CD4-positive, alpha-beta memory T cell (primary cell): ENCODE results near the gene IGFBP5. TPM values are rescaled to one million over a fixed set of nuclear protein-coding genes. Genes with fewer than 3 reads are reported as not detected.
A peak's percentile ranks its signal among the peaks of the same experiment; 100 is the strongest.

Source experiments
- CTCF ChIA-PET: fragments of 350-600 bp; sonication (Branson Sonifier 250); formaldehyde crosslinking; loops from one replicate; lab custom pipeline; 2021; ENCODE audit warnings: inconsistent platforms; ENCODE audit not compliant: partially characterized antibody; lab: Charles Lee
- POLR2A ChIA-PET: fragments of 350-600 bp; sonication (Branson Sonifier 250); formaldehyde crosslinking; loops from one replicate; lab custom pipeline; 2021; ENCODE audit not compliant: partially characterized antibody; lab: Charles Lee
- DNase-seq, 5 donors: peaks; one replicate each; pipeline versions ENCODE4 v3.0.0 to v3.0.0-alpha.2; 2020 to 2022; ENCODE audit warnings: mixed read lengths in 1 of 5
- H3K27ac ChIP-seq: one replicate; pipeline ENCODE4 v1.7.0; 2013; ENCODE audit warnings: low read depth, low read length
- H3K27me3 ChIP-seq: 2 replicates; pipeline ENCODE4 v1.7.0; 2013; ENCODE audit warnings: mild to moderate bottlenecking, low read length, moderate library complexity; ENCODE audit not compliant: insufficient read depth
- H3K36me3 ChIP-seq: 2 replicates; pipeline ENCODE4 v1.7.0; 2013; ENCODE audit warnings: mild to moderate bottlenecking, low read length, moderate library complexity; ENCODE audit not compliant: insufficient read depth
- H3K4me1 ChIP-seq: 2 replicates; pipeline ENCODE4 v1.7.0; 2013; ENCODE audit warnings: mild to moderate bottlenecking, low read length, moderate library complexity; ENCODE audit not compliant: insufficient read depth
- H3K4me3 ChIP-seq, 2 donors: one replicate each; pipeline ENCODE4 v1.7.0; 2013; ENCODE audit warnings: low read length in 2 of 2, mild to moderate bottlenecking in 1 of 2
- H3K9me3 ChIP-seq, 2 donors: one replicate each; pipeline ENCODE4 v1.7.0; 2013; ENCODE audit warnings: low read length in 2 of 2, control low read depth in 1 of 2; ENCODE audit not compliant: control insufficient read depth in 1 of 2
- H3K27ac Mint-ChIP-seq, 7 donors: one replicate each; pipeline ENCODE4 v1.8.0; 2020 to 2021; ENCODE audit warnings: mixed read lengths in 7 of 7, mild to moderate bottlenecking in 6 of 7, inconsistent platforms in 3 of 7, moderate library complexity in 3 of 7
- H3K27me3 Mint-ChIP-seq, 2 donors: one replicate each; pipeline ENCODE4 v1.8.0; 2020 to 2021; ENCODE audit warnings: mixed read lengths in 2 of 2
- H3K36me3 Mint-ChIP-seq, 2 donors: one replicate each; pipeline ENCODE4 v1.8.0; 2020 to 2021; ENCODE audit warnings: mixed read lengths in 2 of 2, inconsistent platforms in 1 of 2, mild to moderate bottlenecking in 1 of 2
- H3K4me1 Mint-ChIP-seq, 4 donors: one replicate each; pipeline ENCODE4 v1.8.0; 2020 to 2021; ENCODE audit warnings: mixed read lengths in 4 of 4, mild to moderate bottlenecking in 1 of 4
- H3K4me3 Mint-ChIP-seq, 8 donors: one replicate each; pipeline ENCODE4 v1.8.0; 2020 to 2021; ENCODE audit warnings: mixed read lengths in 8 of 8, mild to moderate bottlenecking in 7 of 8, moderate library complexity in 6 of 8, inconsistent platforms in 3 of 8
- H3K9me3 Mint-ChIP-seq, 8 donors: one replicate each; pipeline ENCODE4 v1.8.0; 2020 to 2021; ENCODE audit warnings: mixed read lengths in 8 of 8, mild to moderate bottlenecking in 5 of 8, inconsistent platforms in 3 of 8, moderate library complexity in 1 of 8
- intact Hi-C: fragments of 100-400 bp; cut with micrococcal nuclease; formaldehyde crosslinking; loops from one replicate; pipeline ENCODE4 v1.15.1; 2023
- polyA plus RNA-seq, 2 donors: library from polyadenylated mRNA; unstranded; fragments of 300-500 nt; fragmentation: Illumina TruSeq; gene quantifications; one replicate each; pipeline ENCODE4 v1.2.3, GENCODE V29; 2021
- total RNA-seq, 2 experiments: library from RNA; stranded (reverse); gene quantifications; one replicate each; pipeline ENCODE4 v1.2.3, GENCODE V29; 2021

IGFBP5 gene
- total and polyA plus RNA-seq, 4 experiments from 2014 or later: 0.23 TPM; not detected in 3

DNA sequence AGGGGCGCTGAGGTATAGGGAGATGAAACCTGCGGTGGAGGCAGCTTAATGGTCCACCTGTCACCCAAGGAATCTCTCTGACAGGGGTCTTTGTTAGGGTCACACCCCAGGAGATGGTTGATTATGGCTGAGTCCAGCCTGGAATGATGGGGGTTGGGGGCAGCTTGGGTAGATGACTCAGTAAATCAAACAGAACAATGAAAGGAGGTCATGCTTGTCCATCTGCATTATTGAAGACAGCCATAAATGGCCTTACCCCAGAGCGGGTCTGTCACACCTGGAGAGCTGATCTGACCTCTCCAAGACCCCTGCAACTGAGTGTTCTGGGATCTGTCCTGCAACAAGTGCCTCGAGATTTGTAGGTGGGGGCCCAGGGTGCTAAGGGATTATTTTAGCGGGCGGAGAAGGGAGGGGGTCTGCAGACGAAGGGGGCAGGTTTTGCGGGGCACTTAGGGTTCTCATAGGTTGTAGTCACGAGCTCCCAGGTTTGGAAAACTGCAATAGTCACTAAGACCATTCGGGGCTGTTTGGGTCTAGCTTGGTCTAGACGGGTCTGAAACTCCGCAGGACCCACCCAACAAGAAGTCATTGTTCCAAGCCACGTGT lies 62.9 kb downstream of the IGFBP5 start:
- no peaks in the 10 kb centered on the region for H3K36me3 ChIP-seq
- no peaks in the 10 kb centered on the region for H3K9me3 ChIP-seq
- no peak for DNase-seq
- Mint-ChIP-seq H3K36me3 (no peaks in the 10 kb centered on the region), H3K4me3 (peak overlapping the region; percentile 66 to 83 (median 74)), H3K4me1 (peaks cover 15 to 28% (median 23%) of the 10 kb centered on the region in 4 donors), H3K27ac (peak overlapping the region in 1 of 7 donors; percentile 12), H3K9me3 (peaks cover 0 to 2% (median 0%) of the 10 kb centered on the region in 8 donors), H3K27me3 (peaks cover 40 to 44% of the 10 kb centered on the region in 2 donors)
- intact Hi-C loops: no loop called here
- H3K27me3 ChIP-seq: peaks cover 13% of the 10 kb centered on the region
- POLR2A ChIA-PET: no interaction called here
- H3K4me3 ChIP-seq: no peak overlapping the region
- no peak overlapping the region for H3K27ac ChIP-seq
- no peaks in the 10 kb centered on the region for H3K4me1 ChIP-seq
- CTCF ChIA-PET: no interaction called here

DNA sequence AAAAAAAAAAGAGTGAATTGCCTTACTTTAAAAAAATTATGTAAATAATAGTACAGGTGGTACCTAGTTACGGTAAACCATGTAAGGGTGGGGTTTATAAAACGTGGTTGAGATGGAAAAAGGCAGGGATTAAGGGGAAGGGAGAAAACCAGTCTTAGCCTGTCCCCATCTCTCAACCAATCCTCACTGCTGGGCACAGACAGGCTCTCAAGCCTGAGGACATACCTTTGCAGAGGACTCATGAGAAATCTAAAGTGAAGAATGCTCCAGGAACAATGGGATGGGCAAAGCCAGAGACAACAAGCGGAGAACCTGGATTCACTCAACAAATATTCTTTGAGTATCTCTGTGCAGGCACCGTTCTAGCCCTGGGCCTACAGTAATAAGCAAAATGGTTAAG lies 65.6 kb downstream of the IGFBP5 start:
- Histone ChIP-seq H3K9me3 (no peaks in the 10 kb centered on the region), H3K27me3 (peaks cover 5% of the 10 kb centered on the region), H3K36me3 (no peaks in the 10 kb centered on the region), H3K27ac (no peak overlapping the region), H3K4me3 (no peak overlapping the region), H3K4me1 (no peaks in the 10 kb centered on the region)
- H3K9me3 Mint-ChIP-seq: peaks cover 0 to 5% (median 0%) of the 10 kb centered on the region in 8 donors
- H3K4me3 Mint-ChIP-seq: no peak overlapping the region
- CTCF ChIA-PET: no interaction called here
- no peak for DNase-seq
- peaks cover 23 to 25% of the 10 kb centered on the region in 2 donors for H3K27me3 Mint-ChIP-seq
- intact Hi-C loops: no loop called here
- H3K27ac Mint-ChIP-seq: no peak overlapping the region
- POLR2A ChIA-PET: no interaction called here
- H3K36me3 Mint-ChIP-seq: no peaks in the 10 kb centered on the region
- peaks cover 9 to 18% (median 15%) of the 10 kb centered on the region in 4 donors for H3K4me1 Mint-ChIP-seq

- peaks cover 5 to 13% of the 10 kb centered on the region in 2 donors for H3K27me3 Mint-ChIP-seq
- no peaks in the 10 kb centered on the region for H3K9me3 ChIP-seq
- no peak for DNase-seq
- no peak overlapping the region for H3K4me3 Mint-ChIP-seq
- H3K27ac ChIP-seq: no peak overlapping the region
- no peaks in the 10 kb centered on the region for H3K27me3 ChIP-seq
- no peaks in the 10 kb centered on the region for H3K36me3 ChIP-seq
- ChIA-PET POLR2A (no interaction called here), CTCF (no interaction called here)
- peaks cover 0 to 5% (median 0%) of the 10 kb centered on the region in 8 donors for H3K9me3 Mint-ChIP-seq
- H3K4me1 ChIP-seq: no peaks in the 10 kb centered on the region
- H3K27ac Mint-ChIP-seq: no peak overlapping the region
- no peaks in the 10 kb centered on the region for H3K36me3 Mint-ChIP-seq
- no peak overlapping the region for H3K4me3 ChIP-seq
- peaks cover 0 to 1% (median 0%) of the 10 kb centered on the region in 4 donors for H3K4me1 Mint-ChIP-seq
- intact Hi-C loops: no loop called here
Observed at GRCh38 chr2:216626875-216627245, 68.5 kb downstream of the IGFBP5 start.

DNA sequence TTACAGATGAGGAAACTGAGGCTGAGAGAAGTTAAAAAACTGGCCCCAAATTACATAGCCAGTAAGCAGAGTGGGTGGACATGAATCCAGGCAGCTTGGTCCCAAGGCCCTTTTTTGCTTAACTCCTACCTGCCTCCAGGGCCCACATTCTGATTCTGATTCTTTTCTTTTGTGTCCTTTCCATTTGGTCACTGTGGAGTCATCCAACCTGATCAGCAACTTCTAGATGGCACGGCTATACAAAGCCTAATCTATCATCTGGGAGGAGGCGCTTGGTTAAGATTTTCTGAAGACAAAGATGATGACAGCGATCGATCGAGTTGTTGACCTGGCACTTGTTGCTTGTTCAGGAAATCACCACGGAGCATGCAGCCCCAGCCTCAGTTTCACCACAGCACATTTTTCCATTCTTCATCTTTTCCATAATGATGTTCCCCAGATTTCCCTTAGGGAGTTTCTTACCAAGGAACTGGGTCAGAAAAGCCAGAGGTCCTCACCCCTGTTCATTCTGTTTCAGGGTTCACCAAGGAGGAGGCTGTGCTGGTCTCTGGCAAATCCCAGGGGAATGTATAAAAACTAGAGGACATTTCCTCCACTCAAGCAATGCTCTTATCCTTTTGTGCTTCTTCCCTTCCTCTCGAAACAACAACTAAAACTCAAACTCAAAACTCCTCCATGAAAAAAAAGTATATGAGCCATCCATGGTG lies 69.0 kb downstream of the IGFBP5 start:
- intact Hi-C loops: no loop called here
- POLR2A ChIA-PET: no interaction called here

DNA sequence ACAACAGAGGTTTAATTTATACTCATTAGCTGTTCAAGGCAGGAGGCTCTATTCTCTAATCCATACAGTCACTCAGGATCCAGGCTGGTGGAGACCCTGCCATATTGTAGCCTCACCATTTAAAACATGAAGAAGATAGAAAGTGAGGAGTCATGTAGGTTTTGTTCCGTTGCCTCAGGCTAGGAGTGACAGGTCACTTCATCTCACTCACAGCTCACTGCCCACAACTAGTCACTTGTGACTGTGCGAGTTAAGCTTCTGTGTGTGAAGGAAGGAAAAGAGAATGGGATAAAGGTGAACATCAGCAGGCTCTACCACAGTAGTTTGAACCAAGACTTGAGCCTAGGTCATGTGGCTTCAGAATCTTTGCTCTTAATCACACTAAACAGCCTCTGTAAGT lies 71.1 kb downstream of the IGFBP5 start:
- H3K36me3 Mint-ChIP-seq: no peaks in the 10 kb centered on the region
- H3K4me3 Mint-ChIP-seq: no peak overlapping the region
- no peaks in the 10 kb centered on the region for H3K4me1 ChIP-seq
- no peaks in the 10 kb centered on the region for H3K27me3 ChIP-seq
- H3K27ac Mint-ChIP-seq: no peak overlapping the region
- H3K27me3 Mint-ChIP-seq: peaks cover 0 to 12% of the 10 kb centered on the region in 2 donors
- H3K27ac ChIP-seq: no peak overlapping the region
- POLR2A ChIA-PET: no interaction called here
- peaks cover 0 to 5% (median 0%) of the 10 kb centered on the region in 8 donors for H3K9me3 Mint-ChIP-seq
- intact Hi-C loops: no loop called here
- no peak for DNase-seq
- no peaks in the 10 kb centered on the region for H3K4me1 Mint-ChIP-seq
- CTCF ChIA-PET: no interaction called here
- H3K4me3 ChIP-seq: no peak overlapping the region
- no peaks in the 10 kb centered on the region for H3K9me3 ChIP-seq
- no peaks in the 10 kb centered on the region for H3K36me3 ChIP-seq

More for the DNA sequence above, 69.0 kb downstream of the IGFBP5 start:
- Histone ChIP-seq H3K4me1 (no peaks in the 10 kb centered on the region), H3K27ac (no peak overlapping the region), H3K4me3 (no peak overlapping the region), H3K36me3 (no peaks in the 10 kb centered on the region), H3K27me3 (no peaks in the 10 kb centered on the region), H3K9me3 (no peaks in the 10 kb centered on the region)
- Mint-ChIP-seq H3K4me1 (peaks cover 0 to under 1% (median 0%) of the 10 kb centered on the region in 4 donors), H3K27me3 (peaks cover 1 to 13% of the 10 kb centered on the region in 2 donors), H3K4me3 (no peak overlapping the region), H3K36me3 (no peaks in the 10 kb centered on the region), H3K27ac (no peak overlapping the region), H3K9me3 (peaks cover 0 to 5% (median 0%) of the 10 kb centered on the region in 8 donors)
- no peak for DNase-seq
- CTCF ChIA-PET: no interaction called here

DNA sequence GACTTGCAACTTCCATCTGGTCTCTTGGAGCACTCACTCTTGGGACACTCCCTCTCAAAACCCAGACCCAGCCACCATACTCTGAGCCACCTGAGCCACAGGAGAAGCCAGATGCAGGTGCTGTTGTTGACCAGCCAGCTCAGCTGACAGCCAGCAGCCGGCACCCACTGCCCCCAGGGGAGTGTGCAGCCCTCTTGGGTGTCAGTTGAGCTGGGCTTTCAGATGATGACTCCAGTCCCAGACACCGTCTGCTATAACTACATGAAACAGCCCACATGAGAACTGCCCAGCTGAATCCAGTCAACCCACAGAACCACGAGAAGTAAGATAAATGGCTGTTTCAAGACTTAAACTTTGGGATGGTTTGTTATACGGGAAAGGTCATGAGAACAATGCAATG lies 72.8 kb downstream of the IGFBP5 start:
- intact Hi-C loops: no loop called here
- CTCF ChIA-PET: interaction anchor here (0.7 kb wide), 1 partner anchor 486 kb away, joined by 3 read pairs; no protein-coding TSS in a partner anchor
- Histone ChIP-seq H3K36me3 (no peaks in the 10 kb centered on the region), H3K9me3 (no peaks in the 10 kb centered on the region), H3K27me3 (no peaks in the 10 kb centered on the region), H3K4me3 (no peak overlapping the region), H3K27ac (no peak overlapping the region), H3K4me1 (no peaks in the 10 kb centered on the region)
- POLR2A ChIA-PET: no interaction called here
- peaks cover 4 to 12% of the 10 kb centered on the region in 2 donors for H3K27me3 Mint-ChIP-seq
- H3K4me3 Mint-ChIP-seq: no peak overlapping the region
- DNase-seq: no peak
- peaks cover 0 to 5% (median 0%) of the 10 kb centered on the region in 8 donors for H3K9me3 Mint-ChIP-seq
- no peak overlapping the region for H3K27ac Mint-ChIP-seq
- no peaks in the 10 kb centered on the region for H3K4me1 Mint-ChIP-seq
- H3K36me3 Mint-ChIP-seq: no peaks in the 10 kb centered on the region
